SKM-1 (cell line): ENCODE data around the gene USP27X.

Experiments used
- DNase-seq: peaks from one replicate; lab custom pipeline; 2025; ENCODE audit not compliant: unreplicated experiment; lab: John Stamatoyannopoulos, UW

The USP27X gene

GRCh38 chrX:49878834-49879655 lies at the start of gene USP27X:
TSS of gene USP27X (plus strand) at chrX:49879484. CDS start at chrX:49880308, 824 bp downstream.
- peak; percentile 19 for DNase-seq

- DNase-seq = peak; percentile 8
These were observed 40.9 kb upstream of the USP27X start for GRCh38 chrX:49838374-49838773.

GRCh38 chrX:49840679-49841078 lies 38.6 kb upstream of the USP27X start:
- no peak for DNase-seq

- no peak for DNase-seq
These were observed 36.7 kb upstream of the USP27X start for GRCh38 chrX:49842621-49843020.

- no peak for DNase-seq
These were observed 34.7 kb upstream of the USP27X start for GRCh38 chrX:49844611-49845010.

- DNase-seq = no peak
These were observed 33.4 kb upstream of the USP27X start for GRCh38 chrX:49845701-49846403.

- no peak for DNase-seq
These were observed 32.8 kb upstream of the USP27X start for GRCh38 chrX:49846522-49846921.

- no peak for DNase-seq
These were observed 31.0 kb upstream of the USP27X start for GRCh38 chrX:49848275-49848674.

- DNase-seq = no peak
These were observed 29.3 kb upstream of the USP27X start for GRCh38 chrX:49850028-49850427.

GRCh38 chrX:49853661-49854060 lies 25.6 kb upstream of the USP27X start:
- DNase-seq = no peak

- no peak for DNase-seq
These were observed 22.5 kb upstream of the USP27X start for GRCh38 chrX:49856819-49857218.

- no peak for DNase-seq
These were observed 20.9 kb upstream of the USP27X start for GRCh38 chrX:49858341-49858740.

- DNase-seq = no peak
These were observed 19.8 kb upstream of the USP27X start for GRCh38 chrX:49859491-49859890.

GRCh38 chrX:49860867-49861535 lies 18.3 kb upstream of the USP27X start:
- no peak for DNase-seq

GRCh38 chrX:49862093-49862492 lies 17.2 kb upstream of the USP27X start:
- DNase-seq = no peak

GRCh38 chrX:49868739-49869138 lies 10.5 kb upstream of the USP27X start:
- DNase-seq = no peak

- DNase-seq = no peak
These were observed 2.5 kb upstream of the USP27X start for GRCh38 chrX:49876750-49877149.

- no peak for DNase-seq
These were observed 1.7 kb upstream of the USP27X start for GRCh38 chrX:49877397-49878101.

- DNase-seq = no peak
These were observed 1.0 kb upstream of the USP27X start for GRCh38 chrX:49878128-49878833.

GRCh38 chrX:49879656-49880277 lies 483 bp downstream of the USP27X start:
- no peak for DNase-seq
